Measurements from ENCODE around the gene PLXNB3. TPM values are rescaled to one million over a fixed set of nuclear protein-coding genes. Genes with fewer than 3 reads are reported as not detected.

PLXNB3 gene
- total and polyA plus RNA-seq, 2 of the 13 experiments (the other 11 are each of a cell fraction or from before 2014, with no cell fraction given): 3.0 to 6.9 TPM

GRCh38 chrX:153726286-153727122, 37.5 kb upstream of the PLXNB3 start (continued):
- TF ChIP-seq MEIS2 (CRISPR knock-in tag; IDR thresholded peaks at IDR 0.05) (no peak), SIX1 (CRISPR knock-in tag; IDR thresholded peaks at IDR 0.05; ENCODE audit: borderline replicate concordance) (no peak), AHR (CRISPR knock-in tag; IDR thresholded peaks at IDR 0.05) (0 out of 2 replicates have a peak, but pooled peaks have one; percentile 21), ZNF317 (CRISPR knock-in tag; IDR thresholded peaks at IDR 0.05) (no peak), RFX3 (CRISPR knock-in tag; IDR thresholded peaks at IDR 0.05) (no peak), NFE2L2 (IDR thresholded peaks at IDR 0.05; ENCODE audit: low read length) (peak; percentile 52; the same call in 1 of the 2 replicates), ELF3 (CRISPR knock-in tag; IDR thresholded peaks at IDR 0.05) (peak; percentile 71), ZHX1 (CRISPR knock-in tag; IDR thresholded peaks at IDR 0.05; ENCODE audit: low read depth) (no peak), PCBP2 (optimal IDR thresholded peaks at IDR 0.05; ENCODE audit: low read depth, low read length, poor library complexity, severe bottlenecking) (no peak), TSC22D2 (CRISPR knock-in tag; IDR thresholded peaks at IDR 0.05; ENCODE audit: borderline replicate concordance) (no peak), SP2 (CRISPR knock-in tag; IDR thresholded peaks at IDR 0.05) (no peak), ZMYM2 (CRISPR knock-in tag; IDR thresholded peaks at IDR 0.05) (no peak), ZNF569 (CRISPR knock-in tag; IDR thresholded peaks at IDR 0.05; ENCODE audit: borderline replicate concordance) (no peak), HBP1 (CRISPR knock-in tag; IDR thresholded peaks at IDR 0.05; ENCODE audit: low read depth) (no peak; the same call in 1 of the 2 replicates), ZNF513 (CRISPR knock-in tag; conservative IDR thresholded peaks at IDR 0.05) (no peak), SNAPC4 (CRISPR knock-in tag; IDR thresholded peaks at IDR 0.05) (no peak; the same call in 1 of the 2 replicates), ZNF207 (IDR thresholded peaks at IDR 0.05; ENCODE audit: borderline replicate concordance) (no peak), MED13 (CRISPR knock-in tag; IDR thresholded peaks at IDR 0.05) (no peak)

Measured in HepG2 (cell line).